ENCODE measurements around the gene SMG7.

The SMG7 gene

GRCh38 chr1:183550915-183551314 lies 78.6 kb downstream of the SMG7 start:
- Histone ChIP-seq H3K4me3 (ENCODE audit: low read length) (no peak overlapping the region), H3K9ac (ENCODE audit: low read length) (no peak overlapping the region), H3K36me3 (ENCODE audit: control insufficient read depth, insufficient read depth, low read length, severe bottlenecking) (peaks cover 95% of the 10 kb centered on the region), H3K4me1 (ENCODE audit: control insufficient read depth, insufficient read depth, low read length) (no peaks in the 10 kb centered on the region), H3K27me3 (replicated peaks; ENCODE audit: control insufficient read depth, insufficient read depth, low read length) (no peaks in the 10 kb centered on the region), H3K9me3 (ENCODE audit: control insufficient read depth, low read length) (no peaks in the 10 kb centered on the region)
- DNase-seq (ENCODE audit: low read depth) = no peak

GRCh38 chr1:183551924-183552323 lies 79.6 kb downstream of the SMG7 start:
- Histone ChIP-seq H3K4me3 (ENCODE audit: low read length) (no peak overlapping the region), H3K9me3 (ENCODE audit: control insufficient read depth, low read length) (no peaks in the 10 kb centered on the region), H3K27me3 (replicated peaks; ENCODE audit: control insufficient read depth, insufficient read depth, low read length) (no peaks in the 10 kb centered on the region), H3K4me1 (ENCODE audit: control insufficient read depth, insufficient read depth, low read length) (no peaks in the 10 kb centered on the region), H3K9ac (ENCODE audit: low read length) (no peak overlapping the region), H3K36me3 (ENCODE audit: control insufficient read depth, insufficient read depth, low read length, severe bottlenecking) (peaks cover 88% of the 10 kb centered on the region)
- no peak for DNase-seq (ENCODE audit: low read depth)

GRCh38 chr1:183552441-183552840 lies 80.1 kb downstream of the SMG7 start:
- no peak for DNase-seq (ENCODE audit: low read depth)
- Histone ChIP-seq H3K36me3 (ENCODE audit: control insufficient read depth, insufficient read depth, low read length, severe bottlenecking) (peaks cover 86% of the 10 kb centered on the region), H3K27me3 (replicated peaks; ENCODE audit: control insufficient read depth, insufficient read depth, low read length) (no peaks in the 10 kb centered on the region)

GRCh38 chr1:183552891-183553290 lies 80.6 kb downstream of the SMG7 start:
- H3K4me3 ChIP-seq (ENCODE audit: low read length) = no peak overlapping the region
- H3K9me3 ChIP-seq (ENCODE audit: control insufficient read depth, low read length) = no peaks in the 10 kb centered on the region
- no peak for DNase-seq (ENCODE audit: low read depth)
- peaks cover 83% of the 10 kb centered on the region for H3K36me3 ChIP-seq (ENCODE audit: control insufficient read depth, insufficient read depth, low read length, severe bottlenecking)
- no peak overlapping the region for H3K9ac ChIP-seq (ENCODE audit: low read length)
- no peaks in the 10 kb centered on the region for H3K4me1 ChIP-seq (ENCODE audit: control insufficient read depth, insufficient read depth, low read length)
- H3K27me3 ChIP-seq (replicated peaks; ENCODE audit: control insufficient read depth, insufficient read depth, low read length) = no peaks in the 10 kb centered on the region

More at GRCh38 chr1:183552441-183552840, 80.1 kb downstream of the SMG7 start:
- Histone ChIP-seq H3K9ac (ENCODE audit: low read length) (no peak overlapping the region), H3K9me3 (ENCODE audit: control insufficient read depth, low read length) (no peaks in the 10 kb centered on the region), H3K4me3 (ENCODE audit: low read length) (no peak overlapping the region), H3K4me1 (ENCODE audit: control insufficient read depth, insufficient read depth, low read length) (no peaks in the 10 kb centered on the region)

GRCh38 chr1:183553331-183553730 lies 81.0 kb downstream of the SMG7 start:
- H3K36me3 ChIP-seq (ENCODE audit: control insufficient read depth, insufficient read depth, low read length, severe bottlenecking) = peaks cover 79% of the 10 kb centered on the region
- H3K4me1 ChIP-seq (ENCODE audit: control insufficient read depth, insufficient read depth, low read length) = no peaks in the 10 kb centered on the region
- H3K27me3 ChIP-seq (replicated peaks; ENCODE audit: control insufficient read depth, insufficient read depth, low read length) = no peaks in the 10 kb centered on the region
- DNase-seq (ENCODE audit: low read depth) = no peak
- no peak overlapping the region for H3K4me3 ChIP-seq (ENCODE audit: low read length)
- no peaks in the 10 kb centered on the region for H3K9me3 ChIP-seq (ENCODE audit: control insufficient read depth, low read length)
- no peak overlapping the region for H3K9ac ChIP-seq (ENCODE audit: low read length)

GRCh38 chr1:183553764-183554163 lies 81.5 kb downstream of the SMG7 start:
- H3K36me3 ChIP-seq (ENCODE audit: control insufficient read depth, insufficient read depth, low read length, severe bottlenecking) = peaks cover 75% of the 10 kb centered on the region
- H3K4me3 ChIP-seq (ENCODE audit: low read length) = no peak overlapping the region
- no peaks in the 10 kb centered on the region for H3K27me3 ChIP-seq (replicated peaks; ENCODE audit: control insufficient read depth, insufficient read depth, low read length)
- DNase-seq (ENCODE audit: low read depth) = no peak
- H3K9ac ChIP-seq (ENCODE audit: low read length) = no peak overlapping the region
- H3K4me1 ChIP-seq (ENCODE audit: control insufficient read depth, insufficient read depth, low read length) = no peaks in the 10 kb centered on the region
- no peaks in the 10 kb centered on the region for H3K9me3 ChIP-seq (ENCODE audit: control insufficient read depth, low read length)

GRCh38 chr1:183554577-183554976 lies 82.3 kb downstream of the SMG7 start:
- H3K27me3 ChIP-seq (replicated peaks; ENCODE audit: control insufficient read depth, insufficient read depth, low read length) = no peaks in the 10 kb centered on the region
- peaks cover 68% of the 10 kb centered on the region for H3K36me3 ChIP-seq (ENCODE audit: control insufficient read depth, insufficient read depth, low read length, severe bottlenecking)
- H3K4me1 ChIP-seq (ENCODE audit: control insufficient read depth, insufficient read depth, low read length) = no peaks in the 10 kb centered on the region
- no peak overlapping the region for H3K4me3 ChIP-seq (ENCODE audit: low read length)
- no peak for DNase-seq (ENCODE audit: low read depth)
- H3K9ac ChIP-seq (ENCODE audit: low read length) = no peak overlapping the region
- H3K9me3 ChIP-seq (ENCODE audit: control insufficient read depth, low read length) = no peaks in the 10 kb centered on the region

GRCh38 chr1:183559061-183559460 lies 86.8 kb downstream of the SMG7 start:
- Histone ChIP-seq H3K36me3 (ENCODE audit: control insufficient read depth, insufficient read depth, low read length, severe bottlenecking) (peaks cover 25% of the 10 kb centered on the region), H3K27me3 (replicated peaks; ENCODE audit: control insufficient read depth, insufficient read depth, low read length) (no peaks in the 10 kb centered on the region), H3K9ac (ENCODE audit: low read length) (no peak overlapping the region), H3K4me3 (ENCODE audit: low read length) (no peak overlapping the region), H3K9me3 (ENCODE audit: control insufficient read depth, low read length) (no peaks in the 10 kb centered on the region), H3K4me1 (ENCODE audit: control insufficient read depth, insufficient read depth, low read length) (no peaks in the 10 kb centered on the region)
- no peak for DNase-seq (ENCODE audit: low read depth)

- no peak for DNase-seq (ENCODE audit: low read depth)
- H3K27me3 ChIP-seq (replicated peaks; ENCODE audit: control insufficient read depth, insufficient read depth, low read length) = no peaks in the 10 kb centered on the region
- no peaks in the 10 kb centered on the region for H3K4me1 ChIP-seq (ENCODE audit: control insufficient read depth, insufficient read depth, low read length)
- no peak overlapping the region for H3K9ac ChIP-seq (ENCODE audit: low read length)
- no peak overlapping the region for H3K4me3 ChIP-seq (ENCODE audit: low read length)
- no peaks in the 10 kb centered on the region for H3K9me3 ChIP-seq (ENCODE audit: control insufficient read depth, low read length)
- H3K36me3 ChIP-seq (ENCODE audit: control insufficient read depth, insufficient read depth, low read length, severe bottlenecking) = no peaks in the 10 kb centered on the region
These were observed 90.4 kb downstream of the SMG7 start for GRCh38 chr1:183562701-183563100.

GRCh38 chr1:183565261-183565660 lies 93.0 kb downstream of the SMG7 start:
- no peaks in the 10 kb centered on the region for H3K27me3 ChIP-seq (replicated peaks; ENCODE audit: control insufficient read depth, insufficient read depth, low read length)
- no peak for DNase-seq (ENCODE audit: low read depth)
- no peak overlapping the region for H3K9ac ChIP-seq (ENCODE audit: low read length)
- no peak overlapping the region for H3K4me3 ChIP-seq (ENCODE audit: low read length)
- no peaks in the 10 kb centered on the region for H3K36me3 ChIP-seq (ENCODE audit: control insufficient read depth, insufficient read depth, low read length, severe bottlenecking)
- H3K9me3 ChIP-seq (ENCODE audit: control insufficient read depth, low read length) = no peaks in the 10 kb centered on the region
- H3K4me1 ChIP-seq (ENCODE audit: control insufficient read depth, insufficient read depth, low read length) = no peaks in the 10 kb centered on the region

GRCh38 chr1:183566026-183566425 lies 93.7 kb downstream of the SMG7 start:
- Histone ChIP-seq H3K4me3 (ENCODE audit: low read length) (no peak overlapping the region), H3K4me1 (ENCODE audit: control insufficient read depth, insufficient read depth, low read length) (no peaks in the 10 kb centered on the region), H3K9me3 (ENCODE audit: control insufficient read depth, low read length) (no peaks in the 10 kb centered on the region), H3K27me3 (replicated peaks; ENCODE audit: control insufficient read depth, insufficient read depth, low read length) (no peaks in the 10 kb centered on the region), H3K9ac (ENCODE audit: low read length) (no peak overlapping the region), H3K36me3 (ENCODE audit: control insufficient read depth, insufficient read depth, low read length, severe bottlenecking) (no peaks in the 10 kb centered on the region)
- DNase-seq (ENCODE audit: low read depth) = no peak

GRCh38 chr1:183567584-183567983 lies 95.3 kb downstream of the SMG7 start:
- no peak for DNase-seq (ENCODE audit: low read depth)
- H3K36me3 ChIP-seq (ENCODE audit: control insufficient read depth, insufficient read depth, low read length, severe bottlenecking) = no peaks in the 10 kb centered on the region
- H3K9me3 ChIP-seq (ENCODE audit: control insufficient read depth, low read length) = no peaks in the 10 kb centered on the region
- no peaks in the 10 kb centered on the region for H3K27me3 ChIP-seq (replicated peaks; ENCODE audit: control insufficient read depth, insufficient read depth, low read length)
- H3K9ac ChIP-seq (ENCODE audit: low read length) = no peak overlapping the region
- H3K4me1 ChIP-seq (ENCODE audit: control insufficient read depth, insufficient read depth, low read length) = no peaks in the 10 kb centered on the region
- H3K4me3 ChIP-seq (ENCODE audit: low read length) = no peak overlapping the region

Measured in adipocyte (in vitro differentiated cells).